Neuronal stem cell (in vitro differentiated cells): ENCODE measurements around the gene BST1.

ENCODE experiments used
- DNase-seq: peaks from one replicate; pipeline ENCODE4 v3.0.0-alpha.2; 2013; ENCODE audit warnings: low spot score
- H2AFZ ChIP-seq: one replicate; pipeline ENCODE4 v1.6.1; 2013; ENCODE audit warnings: mild to moderate bottlenecking, low read length, inconsistent platforms
- H2AK5ac ChIP-seq: 2 replicates; pipeline ENCODE4 v1.6.1; 2013; ENCODE audit warnings: low read depth, mild to moderate bottlenecking, inconsistent platforms, low read length, moderate library complexity, mixed read lengths
- H2BK120ac ChIP-seq: 2 replicates; pipeline ENCODE4 v1.6.1; 2013; ENCODE audit warnings: low read depth, mild to moderate bottlenecking, inconsistent platforms, low read length, moderate library complexity, mixed read lengths
- H2BK12ac ChIP-seq: one replicate; pipeline ENCODE4 v1.6.1; 2013; ENCODE audit warnings: low read length, inconsistent platforms
- H2BK15ac ChIP-seq: 2 replicates; pipeline ENCODE4 v1.6.1; 2013; ENCODE audit warnings: mild to moderate bottlenecking, low read length, inconsistent platforms, mixed read lengths
- H2BK5ac ChIP-seq: one replicate; pipeline ENCODE4 v1.6.1; 2013; ENCODE audit warnings: inconsistent platforms, mild to moderate bottlenecking, low read length, moderate library complexity
- H3K14ac ChIP-seq: one replicate; pipeline ENCODE4 v1.6.1; 2013; ENCODE audit warnings: low read length, inconsistent platforms
- H3K18ac ChIP-seq: 2 replicates; pipeline ENCODE4 v1.6.1; 2013; ENCODE audit warnings: low read length, inconsistent platforms
- H3K23ac ChIP-seq: 2 replicates; pipeline ENCODE4 v1.6.1; 2013; ENCODE audit warnings: low read depth, mild to moderate bottlenecking, mixed read lengths, low read length, inconsistent platforms; ENCODE audit not compliant: poor library complexity
- H3K27ac ChIP-seq: replicated peaks from 3 replicates; pipeline ENCODE4 v1.5.1; 2013; ENCODE audit warnings: low read length, inconsistent platforms
- H3K27me3 ChIP-seq, 3 experiments: 2 replicates each; pipeline ENCODE4 v1.6.1; 2013; ENCODE audit warnings: low read length in 3 of 3, mild to moderate bottlenecking in 2 of 3, inconsistent platforms in 1 of 3, low read depth in 1 of 3, mixed read lengths in 1 of 3, moderate library complexity in 1 of 3; ENCODE audit not compliant: control insufficient read depth in 3 of 3, insufficient read depth in 3 of 3
- H3K36me3 ChIP-seq, 2 donors: replicated peaks in 1 of 2; 2 replicates each; pipeline ENCODE4 v1.6.1; 2013; ENCODE audit warnings: low read length in 2 of 2; ENCODE audit not compliant: control insufficient read depth in 2 of 2, insufficient read depth in 2 of 2
- H3K4ac ChIP-seq: 2 replicates; pipeline ENCODE4 v1.6.1; 2013; ENCODE audit warnings: inconsistent platforms, mild to moderate bottlenecking, low read length, moderate library complexity
- H3K4me1 ChIP-seq, 2 donors: 1 replicate in 1 of 2; 2 replicates in 1 of 2; pipeline ENCODE4 v1.6.1; 2013; ENCODE audit warnings: low read length in 2 of 2, low read depth in 1 of 2; ENCODE audit not compliant: control insufficient read depth in 2 of 2, insufficient read depth in 1 of 2
- H3K4me2 ChIP-seq: one replicate; pipeline ENCODE4 v1.6.1; 2013; ENCODE audit warnings: mild to moderate bottlenecking, low read length, inconsistent platforms; ENCODE audit not compliant: insufficient read depth, poor library complexity, severe bottlenecking
- H3K4me3 ChIP-seq, 2 donors: 2 replicates each; pipeline ENCODE4 v1.5.1; 2013; ENCODE audit warnings: low read length in 2 of 2, mild to moderate bottlenecking in 2 of 2, inconsistent platforms in 1 of 2, moderate library complexity in 1 of 2
- H3K79me1 ChIP-seq: one replicate; pipeline ENCODE4 v1.6.1; 2013; ENCODE audit warnings: low read depth, mild to moderate bottlenecking, inconsistent platforms, low read length, moderate library complexity
- H3K9ac ChIP-seq: one replicate; pipeline ENCODE4 v1.6.1; 2013; ENCODE audit warnings: mild to moderate bottlenecking, low read depth, low read length, inconsistent platforms; ENCODE audit not compliant: poor library complexity
- H3K9me3 ChIP-seq, 2 donors: replicated peaks in 1 of 2; 2 replicates each; pipeline versions ENCODE3 to v1.6.1; 2013; ENCODE audit warnings: low read length in 2 of 2, mild to moderate bottlenecking in 2 of 2, inconsistent platforms in 1 of 2, low read depth in 1 of 2, mixed read lengths in 1 of 2, moderate library complexity in 1 of 2; ENCODE audit not compliant: control insufficient read depth in 2 of 2, insufficient read depth in 1 of 2
- H4K8ac ChIP-seq: one replicate; pipeline ENCODE4 v1.6.1; 2013; ENCODE audit warnings: low read depth, mild to moderate bottlenecking, inconsistent platforms, low read length, moderate library complexity
- H4K91ac ChIP-seq: one replicate; pipeline ENCODE4 v1.6.1; 2013; ENCODE audit warnings: low read length, low read depth, mild to moderate bottlenecking, inconsistent platforms; ENCODE audit not compliant: poor library complexity
- WGBS, 2 donors: extraction: QIAGEN DNeasy Blood & Tissue Kit; methylation state at CpG; one replicate each; pipeline ENCODE4 v1.1.7; 2013; ENCODE audit warnings: missing lambda C conversion rate in 2 of 2, mixed read lengths in 1 of 2; ENCODE audit not compliant: insufficient read length in 2 of 2, insufficient replicate concordance in 1 of 2; ENCODE audit errors: extremely low coverage in 2 of 2; 5-methylcytosine and 5-hydroxymethylcytosine counted together

The BST1 gene

DNA sequence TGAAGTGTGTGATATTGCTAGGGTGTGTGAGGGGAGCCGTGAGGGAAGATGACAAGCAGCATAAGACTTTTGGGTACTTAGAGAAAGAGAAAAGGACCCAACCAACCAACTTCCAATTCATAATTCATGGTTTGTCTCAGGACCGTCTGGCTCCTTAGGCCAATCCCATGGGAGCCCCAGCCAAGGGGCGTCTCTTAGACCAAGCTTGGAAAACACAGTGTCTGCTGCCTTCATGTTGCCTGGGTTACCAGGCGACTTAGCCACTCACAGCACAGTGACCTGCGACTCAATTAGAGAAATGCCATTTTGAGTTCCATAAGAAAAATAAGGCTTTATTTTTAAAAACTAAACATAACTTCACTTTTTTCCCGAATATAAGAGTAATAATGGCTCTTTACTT, 32.7 kb downstream of the BST1 start:
- no peaks in the 10 kb centered on the region for H3K27me3 ChIP-seq
- DNase-seq: no peak
- H3K27ac ChIP-seq: no peak overlapping the region
- no peak overlapping the region for H4K91ac ChIP-seq
- no peak overlapping the region for H3K23ac ChIP-seq
- no peaks in the 10 kb centered on the region for H3K9me3 ChIP-seq
- H3K4me2 ChIP-seq: no peak overlapping the region
- no peak overlapping the region for H2BK120ac ChIP-seq
- H3K4ac ChIP-seq: no peak overlapping the region
- H2BK12ac ChIP-seq: no peak overlapping the region
- H2AFZ ChIP-seq: no peak overlapping the region
- no peak overlapping the region for H4K8ac ChIP-seq
- no peaks in the 10 kb centered on the region for H3K4me1 ChIP-seq
- H2BK5ac ChIP-seq: no peak overlapping the region
- H3K4me3 ChIP-seq: no peak overlapping the region
- no peak overlapping the region for H2BK15ac ChIP-seq
- H3K18ac ChIP-seq: no peak overlapping the region
- H3K36me3 ChIP-seq: no peaks in the 10 kb centered on the region
- H3K14ac ChIP-seq: no peak overlapping the region
- no peaks in the 10 kb centered on the region for H3K79me1 ChIP-seq
- H3K9ac ChIP-seq: no peak overlapping the region
- WGBS, 2 donors: no CpG with 5 or more reads among the region's 6 CpGs
- H2AK5ac ChIP-seq: no peak overlapping the region

- no peaks in the 10 kb centered on the region for H3K79me1 ChIP-seq
- no peak overlapping the region for H3K27ac ChIP-seq
- no peak overlapping the region for H4K8ac ChIP-seq
- no peak overlapping the region for H3K23ac ChIP-seq
- H3K4me2 ChIP-seq: no peak overlapping the region
- no peaks in the 10 kb centered on the region for H3K27me3 ChIP-seq
- H3K4ac ChIP-seq: no peak overlapping the region
- H4K91ac ChIP-seq: no peak overlapping the region
- no peak overlapping the region for H3K9ac ChIP-seq
- WGBS, 2 donors: no CpG with 5 or more reads among the region's 4 CpGs
- H3K18ac ChIP-seq: no peak overlapping the region
- no peak overlapping the region for H3K14ac ChIP-seq
- H3K9me3 ChIP-seq: no peaks in the 10 kb centered on the region
- no peak overlapping the region for H2BK15ac ChIP-seq
- no peak overlapping the region for H3K4me3 ChIP-seq
- H3K36me3 ChIP-seq: no peaks in the 10 kb centered on the region
- DNase-seq: no peak
- no peak overlapping the region for H2BK12ac ChIP-seq
- no peak overlapping the region for H2BK5ac ChIP-seq
- H2BK120ac ChIP-seq: no peak overlapping the region
- no peak overlapping the region for H2AFZ ChIP-seq
- H2AK5ac ChIP-seq: no peak overlapping the region
- no peaks in the 10 kb centered on the region for H3K4me1 ChIP-seq
Measured at GRCh38 chr4:15736514-15737050, 33.7 kb downstream of the BST1 start.

- H3K18ac ChIP-seq: no peak overlapping the region
- no peak overlapping the region for H3K23ac ChIP-seq
- no peak overlapping the region for H2BK15ac ChIP-seq
- no peak overlapping the region for H2BK5ac ChIP-seq
- H2BK12ac ChIP-seq: no peak overlapping the region
- H3K4me2 ChIP-seq: no peak overlapping the region
- no peak overlapping the region for H4K8ac ChIP-seq
- no peaks in the 10 kb centered on the region for H3K27me3 ChIP-seq
- H3K9me3 ChIP-seq: peaks cover 0 to 3% of the 10 kb centered on the region in 2 donors
- no CpG with 5 or more reads among the region's 3 CpGs for WGBS, 2 donors
- no peak for DNase-seq
- no peak overlapping the region for H3K27ac ChIP-seq
- H3K4ac ChIP-seq: no peak overlapping the region
- H2BK120ac ChIP-seq: no peak overlapping the region
- no peak overlapping the region for H3K4me3 ChIP-seq
- H2AK5ac ChIP-seq: no peak overlapping the region
- H3K14ac ChIP-seq: no peak overlapping the region
- H3K79me1 ChIP-seq: no peaks in the 10 kb centered on the region
- no peaks in the 10 kb centered on the region for H3K36me3 ChIP-seq
- no peaks in the 10 kb centered on the region for H3K4me1 ChIP-seq
- no peak overlapping the region for H4K91ac ChIP-seq
- no peak overlapping the region for H3K9ac ChIP-seq
- no peak overlapping the region for H2AFZ ChIP-seq
Measured at GRCh38 chr4:15737255-15737654, 34.4 kb downstream of the BST1 start.

DNA sequence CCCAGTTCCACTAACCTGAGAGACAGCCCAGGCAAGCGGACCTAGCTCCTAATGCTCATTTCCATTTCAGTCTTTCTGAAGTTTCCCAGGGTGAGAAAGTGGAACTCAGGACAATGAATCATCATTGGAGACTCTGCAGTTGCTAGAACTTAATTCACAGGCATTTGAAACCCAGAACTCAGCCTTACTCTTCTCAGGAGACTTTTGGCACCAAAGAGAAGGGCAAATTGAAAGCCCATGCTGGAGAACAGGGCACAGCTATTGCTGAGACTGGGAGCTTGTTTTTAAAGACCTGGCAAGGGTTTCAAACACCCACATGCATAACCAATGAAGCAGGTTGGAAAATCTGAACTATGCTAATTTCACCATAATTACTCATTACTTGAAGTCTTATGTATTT, 36.0 kb downstream of the BST1 start:
- H2BK12ac ChIP-seq: no peak overlapping the region
- H3K27ac ChIP-seq: no peak overlapping the region
- no peak overlapping the region for H3K14ac ChIP-seq
- DNase-seq: no peak
- no peak overlapping the region for H2BK15ac ChIP-seq
- H3K9me3 ChIP-seq: peaks cover 0 to 3% of the 10 kb centered on the region in 2 donors
- no peak overlapping the region for H4K91ac ChIP-seq
- no peak overlapping the region for H3K4me3 ChIP-seq
- H2AFZ ChIP-seq: no peak overlapping the region
- H2AK5ac ChIP-seq: no peak overlapping the region
- H3K9ac ChIP-seq: no peak overlapping the region
- no peaks in the 10 kb centered on the region for H3K79me1 ChIP-seq
- no peak overlapping the region for H2BK120ac ChIP-seq
- H2BK5ac ChIP-seq: no peak overlapping the region
- H3K4me2 ChIP-seq: no peak overlapping the region
- no peak overlapping the region for H3K18ac ChIP-seq
- H3K27me3 ChIP-seq: no peaks in the 10 kb centered on the region
- H3K4ac ChIP-seq: no peak overlapping the region
- no peak overlapping the region for H4K8ac ChIP-seq
- no peaks in the 10 kb centered on the region for H3K36me3 ChIP-seq
- no peaks in the 10 kb centered on the region for H3K4me1 ChIP-seq
- no CpG with 5 or more reads among the region's 1 CpG for WGBS, 2 donors
- H3K23ac ChIP-seq: no peak overlapping the region
